ENCODE data around the gene WNT3A.
A peak's percentile ranks its signal among the peaks of the same experiment; 100 is the strongest.

Gene WNT3A

GRCh38 chr1:228100822-228101613 is 94.2 kb downstream of the WNT3A start:
- peak; percentile 32 for DNase-seq (ENCODE audit: low spot score)

GRCh38 chr1:228101614-228101993 is 94.8 kb downstream of the WNT3A start:
- peak; percentile 46 for DNase-seq (ENCODE audit: low spot score)

GRCh38 chr1:228101994-228102790 is 95.4 kb downstream of the WNT3A start:
- peak; percentile 90 for DNase-seq (ENCODE audit: low spot score)

GRCh38 chr1:228102791-228103620 is 96.2 kb downstream of the WNT3A start, which contains the start of gene C1orf35:
Gene C1orf35 (minus strand): TSS chr1:228103325. CDS start chr1:228103227, 98 bp downstream.
- DNase-seq (ENCODE audit: low spot score): peak; percentile 99

GRCh38 chr1:228104526-228105269 is 97.9 kb downstream of the WNT3A start:
- DNase-seq (ENCODE audit: low spot score): peak; percentile 15

- DNase-seq (ENCODE audit: low spot score): peak; percentile 6
Measured at GRCh38 chr1:228105270-228105995, 98.6 kb downstream of the WNT3A start.

GRCh38 chr1:228105996-228106799 is 99.4 kb downstream of the WNT3A start:
- DNase-seq (ENCODE audit: low spot score): no peak

GRCh38 chr1:228106800-228107054 is 99.9 kb downstream of the WNT3A start:
- no peak for DNase-seq (ENCODE audit: low spot score)

- DNase-seq (ENCODE audit: low spot score): no peak
Measured at GRCh38 chr1:228107636-228108035, 100.8 kb downstream of the WNT3A start.

GRCh38 chr1:228108055-228108690 is 101.4 kb downstream of the WNT3A start:
- no peak for DNase-seq (ENCODE audit: low spot score)

GRCh38 chr1:228108742-228109072 is 101.9 kb downstream of the WNT3A start:
- DNase-seq (ENCODE audit: low spot score): peak; percentile 7

GRCh38 chr1:228109073-228109961 is 102.5 kb downstream of the WNT3A start, which contains the start of gene MRPL55:
Gene MRPL55 (minus strand): TSS chr1:228109299. CDS start chr1:228108260, 1,039 bp downstream.
- peak; percentile 98 for DNase-seq (ENCODE audit: low spot score)

GRCh38 chr1:228109962-228110488 is 103.2 kb downstream of the WNT3A start:
- DNase-seq (ENCODE audit: low spot score): no peak

GRCh38 chr1:228110556-228110955 is 103.8 kb downstream of the WNT3A start:
- no peak for DNase-seq (ENCODE audit: low spot score)
